GM04503 (cell line): ENCODE results near the gene HSD17B10.
"Not testable (repeated sequence)": the region's sequence is repeated elsewhere in the genome, so short reads cannot be mapped to it uniquely, and the experiment has no call there.

Experiments
- DNase-seq: peaks from one replicate; pipeline ENCODE4 v3.0.0-alpha.2; 2012; ENCODE audit warnings: low read depth

Gene HSD17B10

DNA sequence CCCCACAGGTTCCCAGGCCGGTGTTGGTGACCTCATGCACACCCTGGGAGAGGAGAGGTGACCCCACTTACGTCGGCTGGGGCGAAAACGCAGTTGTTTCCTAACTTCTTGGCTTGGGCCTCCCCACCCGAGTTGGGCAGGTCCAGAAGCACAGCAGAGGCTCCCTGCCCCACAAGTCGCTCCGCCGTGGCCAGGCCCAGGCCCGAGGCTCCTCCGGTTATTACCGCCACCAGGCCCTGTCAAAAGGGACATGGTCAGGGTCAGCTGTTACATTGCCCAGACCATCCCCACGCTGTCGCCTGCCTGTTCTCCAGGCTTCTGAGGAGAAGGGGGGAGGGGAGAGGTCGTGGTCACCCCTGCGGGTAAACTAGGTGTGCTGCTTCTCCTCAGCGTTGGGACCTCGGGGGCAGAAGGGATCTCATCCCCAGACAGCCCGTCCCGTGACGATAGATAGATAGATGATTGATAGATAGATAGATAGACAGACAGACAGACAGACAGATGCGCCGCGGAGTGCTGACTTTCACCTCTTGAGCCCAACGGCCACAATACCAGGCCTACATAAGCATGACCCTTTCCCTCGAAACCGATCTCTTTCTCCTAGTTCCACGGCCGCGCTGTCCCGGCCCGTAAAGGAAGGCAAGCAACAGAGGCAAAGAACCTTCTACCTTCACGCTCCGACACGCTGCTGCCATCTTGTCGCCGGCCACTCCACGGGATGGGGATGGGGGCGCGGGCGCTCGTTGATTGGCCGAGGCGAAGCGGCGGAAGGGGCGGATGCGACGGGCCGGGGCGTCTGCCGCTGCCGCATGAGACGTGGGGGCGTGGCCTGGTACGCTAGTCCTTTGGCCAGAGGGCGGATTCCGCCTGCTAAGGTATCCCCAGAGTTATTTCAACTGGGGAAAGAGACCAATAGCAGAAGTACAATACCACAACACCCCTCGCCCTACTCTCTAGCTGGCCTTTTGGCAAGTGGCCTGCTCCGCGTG, at the start of gene HSD17B10:
Gene HSD17B10, minus strand, starts transcription at position 720 of the 989 bp plus-strand sequence. Its CDS starts 25 bp downstream, at position 695.
- no peak for DNase-seq

DNA sequence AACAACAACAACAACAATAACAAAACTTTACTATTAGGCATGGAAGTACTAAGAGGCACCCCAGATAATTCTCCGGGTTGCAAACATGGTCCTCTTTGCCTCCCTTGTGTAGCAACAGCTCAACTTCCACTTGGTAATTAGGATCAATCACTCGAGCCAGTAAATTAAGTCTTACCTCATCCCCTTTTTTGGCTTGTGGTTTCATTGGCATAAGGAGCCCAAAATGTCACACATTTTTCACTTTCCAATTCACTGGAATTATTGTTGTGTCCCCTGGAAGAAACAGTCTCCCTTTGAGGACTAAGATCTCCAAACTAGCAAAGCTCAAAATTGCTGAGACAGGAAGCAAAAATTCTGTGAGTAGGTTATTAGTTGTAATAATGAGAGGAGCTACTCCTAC, 49.2 kb upstream of the HSD17B10 start:
- no peak for DNase-seq

DNA sequence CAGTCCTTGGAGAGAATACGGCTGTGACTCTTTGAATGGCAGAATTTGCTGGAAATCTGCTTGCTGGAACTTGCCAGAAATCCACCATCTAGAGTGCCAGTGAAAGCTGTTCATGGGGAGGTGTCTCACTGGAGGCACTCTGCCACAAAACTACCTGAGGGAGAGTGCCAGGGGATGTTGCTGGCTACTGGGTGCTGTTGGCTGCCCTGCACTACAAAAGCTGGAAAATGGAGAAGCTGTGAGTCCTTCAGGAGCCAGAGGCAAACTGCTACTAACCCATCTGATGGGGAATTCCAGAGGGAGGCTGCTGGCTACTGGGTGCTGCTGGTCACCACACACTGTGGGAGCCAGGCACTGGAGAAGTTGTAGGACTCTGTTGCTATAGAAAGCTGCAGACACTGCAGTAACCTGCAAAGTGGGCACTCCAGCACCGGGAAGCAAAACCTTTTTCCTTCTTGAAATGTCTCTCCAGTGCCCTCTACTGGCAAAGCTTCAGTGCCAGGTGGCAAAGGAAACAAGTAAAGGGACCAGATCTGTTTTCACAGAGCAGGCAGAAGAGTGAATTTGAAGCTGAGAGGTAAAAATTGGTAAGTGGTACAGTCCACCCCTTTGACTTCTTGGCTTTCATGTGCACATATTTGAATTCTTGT, 47.8 kb upstream of the HSD17B10 start:
- no peak for DNase-seq

DNA sequence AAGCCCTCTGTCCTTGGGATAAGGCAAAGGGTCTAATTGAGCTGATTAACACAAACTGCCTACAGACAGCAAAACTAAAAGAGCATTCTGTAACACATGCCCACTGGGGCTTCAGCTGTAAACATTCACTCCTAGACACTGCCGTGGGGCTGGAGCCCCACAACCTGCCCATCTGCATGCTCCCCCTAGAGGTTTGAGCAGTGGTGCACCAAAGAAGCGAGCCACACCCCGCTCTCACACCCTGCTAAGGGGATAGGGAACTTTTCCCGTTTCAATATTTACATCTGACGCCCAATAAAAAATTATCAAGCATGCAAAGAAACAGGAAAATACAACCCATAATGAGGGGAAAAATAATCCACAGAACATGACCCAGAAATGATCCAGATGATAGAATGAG, 46.9 kb upstream of the HSD17B10 start:
- DNase-seq: no peak

DNA sequence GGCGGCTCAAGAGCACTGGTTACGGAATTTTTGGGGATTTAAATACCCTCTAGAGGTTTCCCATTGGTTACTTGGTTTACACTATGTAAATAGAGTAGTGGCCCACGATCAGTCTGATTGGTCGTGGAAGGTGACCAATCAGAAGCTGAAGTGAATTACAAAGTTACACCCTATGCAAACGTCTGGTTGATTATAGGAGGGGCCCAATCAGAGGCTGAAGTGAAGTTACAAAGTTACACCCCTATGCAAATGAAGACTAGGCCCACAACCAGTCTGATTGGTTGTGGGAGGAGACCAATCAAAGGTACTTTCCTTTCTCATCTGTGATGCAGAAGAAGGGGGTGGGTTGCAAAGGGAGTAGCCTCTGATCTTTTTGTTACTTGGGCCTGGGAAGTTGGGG, 45.1 kb upstream of the HSD17B10 start:
- no peak for DNase-seq

DNA sequence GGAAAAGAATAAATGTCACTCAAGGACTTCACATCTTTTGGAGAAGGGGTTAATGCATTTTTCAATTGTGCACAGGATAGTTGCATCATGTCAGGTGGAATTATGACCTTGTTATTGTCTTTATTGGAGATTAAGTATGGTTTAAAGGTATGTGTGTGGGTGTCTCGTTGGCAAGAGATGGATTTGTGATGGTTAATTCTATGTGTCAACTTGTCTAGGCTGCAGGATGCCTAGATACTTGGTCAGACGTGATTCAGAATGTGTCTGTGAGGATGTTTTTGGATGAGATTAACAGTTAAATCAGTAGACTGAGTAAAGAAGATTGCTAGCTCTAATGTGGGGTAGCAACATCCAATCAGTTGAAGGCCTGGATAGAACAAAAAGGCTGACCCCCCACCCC, 42.2 kb upstream of the HSD17B10 start:
- no peak for DNase-seq

DNA sequence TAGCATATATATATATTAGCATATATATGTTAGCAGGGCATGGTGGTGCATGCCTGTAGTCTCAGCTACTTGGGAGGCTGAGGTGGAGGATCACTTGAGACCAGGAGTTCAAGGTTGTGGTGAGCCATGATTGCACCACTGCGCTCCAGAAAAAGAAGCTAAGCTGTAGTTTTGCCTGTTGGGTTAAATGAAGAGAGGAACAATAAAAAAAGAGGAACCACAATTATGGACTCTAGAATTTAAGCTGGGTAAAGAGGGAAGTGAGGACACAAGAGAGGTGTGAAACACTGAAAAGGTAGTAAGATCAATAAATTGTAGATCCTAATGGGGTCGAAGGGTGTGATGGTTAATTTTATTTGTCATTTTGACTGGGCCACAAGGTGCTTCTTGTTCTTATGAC, 40.5 kb upstream of the HSD17B10 start:
- no peak for DNase-seq

DNA sequence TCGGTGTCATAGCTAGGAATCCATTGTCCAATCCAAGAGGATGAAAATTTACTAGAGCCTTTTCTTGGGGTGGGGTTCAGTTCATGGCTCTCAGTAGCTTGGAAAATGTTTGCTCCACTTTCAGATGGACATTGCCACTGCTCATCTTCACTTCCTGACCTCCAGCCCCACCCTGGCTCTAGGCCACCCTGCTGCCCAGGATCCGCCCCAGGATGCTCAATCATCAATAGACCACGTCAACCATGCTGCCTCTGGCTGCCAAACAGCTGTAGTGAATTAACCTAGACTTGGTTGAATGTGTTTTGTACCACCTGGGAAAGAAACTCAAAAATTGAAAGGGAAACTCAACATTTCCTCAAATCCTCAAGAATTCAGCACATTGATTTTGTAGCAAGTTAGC, 37.2 kb upstream of the HSD17B10 start:
- DNase-seq: no peak

DNA sequence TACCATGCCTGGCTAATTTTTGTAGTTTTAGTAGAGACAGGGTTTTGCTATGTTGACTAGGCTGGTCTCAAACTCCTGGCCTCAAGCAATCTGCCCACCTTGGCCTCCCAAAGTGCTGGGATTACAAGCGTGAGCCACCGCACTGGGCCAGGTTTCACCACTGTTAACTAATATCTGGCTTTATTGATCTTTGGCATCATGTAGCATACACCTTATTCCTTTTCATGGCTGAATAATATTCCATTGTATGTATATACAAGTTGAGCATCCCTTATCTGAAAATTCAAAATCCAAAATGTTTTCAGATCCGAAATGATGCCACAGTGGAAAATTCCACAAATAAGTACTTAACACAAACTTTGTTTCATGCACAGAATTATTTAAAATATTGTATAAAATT, 34.5 kb upstream of the HSD17B10 start:
- not testable (repeated sequence) for DNase-seq

DNA sequence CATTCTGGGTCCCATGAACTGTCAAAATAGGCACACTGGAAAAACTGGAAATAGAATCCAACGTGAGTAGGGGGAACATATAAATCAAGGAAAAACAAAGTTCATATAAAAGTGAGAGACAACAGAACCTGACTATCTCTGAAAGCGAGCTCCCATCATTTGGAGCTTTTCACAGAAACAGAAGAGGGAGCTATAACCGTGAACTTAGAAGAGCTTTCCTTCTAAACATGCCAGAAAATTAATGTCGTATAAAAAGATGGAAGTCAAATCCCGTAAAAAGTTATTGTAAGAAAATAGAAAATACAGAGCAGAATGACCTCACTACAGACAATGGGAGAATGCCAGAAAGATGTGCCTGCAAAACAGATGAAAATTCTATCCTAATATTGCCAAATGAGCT, 23.9 kb upstream of the HSD17B10 start:
- DNase-seq: no peak

DNA sequence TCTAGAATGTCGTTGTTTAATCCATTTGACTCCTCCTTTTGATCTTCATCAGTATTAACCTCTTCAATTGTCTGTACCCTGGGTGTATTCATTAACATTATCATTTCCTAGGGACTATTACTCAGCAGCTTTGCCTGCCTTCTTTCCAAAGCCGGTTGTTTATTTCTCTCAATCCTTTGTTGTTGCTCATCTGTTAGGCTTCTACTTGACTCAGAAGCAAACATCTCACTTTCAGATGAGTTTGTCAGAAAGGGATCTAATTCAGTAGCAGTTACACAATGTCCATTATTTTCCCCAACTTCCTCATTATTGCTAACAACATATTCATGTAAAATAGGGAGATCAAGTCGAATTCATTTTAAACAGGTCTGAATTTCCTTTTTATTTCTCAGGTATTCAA, 22.1 kb upstream of the HSD17B10 start:
- DNase-seq: peak; percentile 50

DNA sequence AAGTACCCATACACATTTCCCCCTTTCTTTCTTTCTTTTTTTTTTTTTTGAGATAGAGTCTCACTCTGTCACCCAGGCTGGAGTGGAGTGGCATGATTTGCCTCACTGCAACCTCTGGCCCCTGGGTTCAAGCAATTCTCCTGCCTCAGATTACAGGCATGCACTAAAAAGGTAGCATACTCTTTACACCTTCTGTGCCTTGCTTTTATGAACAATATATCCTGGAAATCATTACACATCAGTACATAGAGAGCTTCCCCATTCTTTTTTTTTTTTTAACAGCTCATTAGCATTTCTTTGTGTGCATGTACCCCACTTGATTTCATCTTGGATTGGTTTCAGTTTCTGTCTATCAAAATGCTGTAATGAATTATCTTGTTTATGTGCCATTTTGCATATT, 18.6 kb upstream of the HSD17B10 start:
- DNase-seq: no peak

DNA sequence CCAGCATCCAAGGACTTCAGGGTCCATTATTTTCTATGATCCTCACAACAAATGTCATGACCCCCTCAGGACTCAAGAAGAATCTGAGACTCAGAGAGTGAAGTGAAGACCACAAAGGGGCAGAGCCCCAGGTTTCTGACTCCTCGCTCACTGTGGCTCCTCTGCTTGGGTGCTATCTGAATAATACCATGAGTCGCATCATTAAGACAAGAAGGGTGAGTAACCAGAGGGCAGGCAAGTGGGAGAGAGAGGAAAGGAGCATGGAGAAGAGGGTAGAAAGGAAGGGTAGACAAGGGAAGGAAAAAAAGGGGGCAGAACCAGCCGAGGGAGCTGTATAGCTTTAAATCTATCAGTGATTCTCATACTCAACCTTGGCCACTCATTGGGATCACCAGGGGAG, 15.5 kb upstream of the HSD17B10 start:
- DNase-seq: no peak

DNA sequence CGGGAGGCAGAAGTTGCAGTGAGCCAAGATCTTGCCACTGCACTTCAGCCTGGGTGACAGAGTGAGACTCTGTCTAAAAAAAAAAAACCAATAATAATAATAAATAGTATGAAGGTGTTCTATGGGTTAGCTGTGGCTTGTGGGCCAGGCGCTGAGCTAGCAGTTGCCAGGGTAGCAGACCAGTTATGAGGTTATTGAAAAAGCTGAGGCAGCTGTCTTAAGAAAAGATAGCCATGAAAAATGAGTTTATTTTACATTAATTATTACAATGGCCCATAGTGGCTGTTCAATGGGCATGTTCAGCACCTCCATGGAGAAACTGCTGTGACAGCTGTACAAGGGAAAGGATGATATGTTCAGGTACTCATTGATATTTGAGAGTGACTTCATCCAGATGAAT, 13.3 kb upstream of the HSD17B10 start:
- no peak for DNase-seq

DNA sequence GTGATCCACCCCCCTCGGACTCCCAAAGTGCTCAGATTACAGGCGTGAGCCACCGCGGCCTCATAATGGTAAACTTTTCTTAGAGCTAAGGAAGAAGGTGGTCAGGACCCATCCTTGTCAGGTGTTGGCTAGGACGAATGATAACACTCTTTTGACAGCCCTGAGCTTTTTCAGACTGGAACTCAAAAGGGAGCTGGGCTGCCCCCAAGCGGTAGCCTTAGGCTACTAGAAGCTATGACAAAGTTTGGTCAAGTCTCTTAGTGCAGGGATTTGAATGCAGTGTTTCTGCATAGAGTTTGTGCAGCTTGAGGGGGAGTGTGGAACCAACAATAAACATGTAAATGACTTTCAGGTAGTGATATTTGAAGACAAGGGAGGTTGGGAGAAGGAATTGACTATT, 11.8 kb upstream of the HSD17B10 start:
- DNase-seq: no peak

DNA sequence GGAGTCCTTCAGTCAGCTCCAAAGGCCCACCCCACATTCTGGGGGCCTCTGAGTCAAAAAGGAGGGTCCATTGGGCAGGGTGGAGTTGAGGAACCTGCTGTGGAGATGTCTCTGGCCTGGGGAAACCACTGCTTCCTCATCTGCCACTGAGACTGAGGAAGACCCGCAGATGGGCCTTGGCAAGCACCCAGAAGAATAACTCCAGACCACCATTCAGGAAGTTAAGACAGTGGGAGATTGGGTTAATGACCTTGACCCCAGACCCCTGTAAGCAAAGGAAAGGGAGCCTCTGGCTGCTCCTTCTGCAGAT, 8.1 kb upstream of the HSD17B10 start:
- DNase-seq: no peak

DNA sequence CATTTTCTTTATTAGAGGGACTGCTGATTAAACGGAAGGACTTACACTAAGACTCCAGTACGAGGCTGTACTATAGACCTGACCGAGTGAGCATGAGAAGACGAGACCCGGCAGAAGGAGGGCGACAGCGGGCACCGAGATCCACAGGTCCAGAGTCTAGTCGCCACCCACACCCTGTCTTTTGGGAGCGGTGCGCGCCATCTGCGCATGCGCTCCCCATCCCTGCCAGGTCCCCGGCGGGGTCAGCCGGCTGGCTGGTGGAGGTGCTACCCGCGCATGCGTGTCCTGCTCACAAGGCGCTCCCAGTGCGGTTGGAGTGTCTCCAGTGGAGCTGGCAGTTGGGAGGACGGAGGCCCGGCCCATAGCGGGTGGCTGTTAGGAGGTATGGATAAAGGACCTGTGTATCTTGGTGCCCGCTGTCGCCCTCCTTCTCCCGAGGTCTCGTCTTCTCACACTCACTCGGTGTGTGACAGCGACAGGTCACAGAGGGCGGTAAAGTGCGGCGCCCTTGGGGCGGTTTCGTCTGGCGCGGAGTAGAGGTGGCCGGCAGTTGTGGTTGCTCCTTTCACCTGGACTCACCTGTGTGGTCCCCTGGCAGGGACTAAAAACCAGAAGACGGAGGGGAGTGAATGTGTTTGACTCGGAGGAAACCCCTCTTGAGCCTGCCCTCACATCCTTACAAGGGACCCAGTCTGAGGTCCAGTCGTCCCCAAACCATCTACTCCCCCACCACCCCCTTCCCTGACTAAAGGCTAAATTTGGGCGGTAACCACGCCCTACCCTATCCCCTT, 7.6 kb upstream of the HSD17B10 start:
- no peak for DNase-seq

DNA sequence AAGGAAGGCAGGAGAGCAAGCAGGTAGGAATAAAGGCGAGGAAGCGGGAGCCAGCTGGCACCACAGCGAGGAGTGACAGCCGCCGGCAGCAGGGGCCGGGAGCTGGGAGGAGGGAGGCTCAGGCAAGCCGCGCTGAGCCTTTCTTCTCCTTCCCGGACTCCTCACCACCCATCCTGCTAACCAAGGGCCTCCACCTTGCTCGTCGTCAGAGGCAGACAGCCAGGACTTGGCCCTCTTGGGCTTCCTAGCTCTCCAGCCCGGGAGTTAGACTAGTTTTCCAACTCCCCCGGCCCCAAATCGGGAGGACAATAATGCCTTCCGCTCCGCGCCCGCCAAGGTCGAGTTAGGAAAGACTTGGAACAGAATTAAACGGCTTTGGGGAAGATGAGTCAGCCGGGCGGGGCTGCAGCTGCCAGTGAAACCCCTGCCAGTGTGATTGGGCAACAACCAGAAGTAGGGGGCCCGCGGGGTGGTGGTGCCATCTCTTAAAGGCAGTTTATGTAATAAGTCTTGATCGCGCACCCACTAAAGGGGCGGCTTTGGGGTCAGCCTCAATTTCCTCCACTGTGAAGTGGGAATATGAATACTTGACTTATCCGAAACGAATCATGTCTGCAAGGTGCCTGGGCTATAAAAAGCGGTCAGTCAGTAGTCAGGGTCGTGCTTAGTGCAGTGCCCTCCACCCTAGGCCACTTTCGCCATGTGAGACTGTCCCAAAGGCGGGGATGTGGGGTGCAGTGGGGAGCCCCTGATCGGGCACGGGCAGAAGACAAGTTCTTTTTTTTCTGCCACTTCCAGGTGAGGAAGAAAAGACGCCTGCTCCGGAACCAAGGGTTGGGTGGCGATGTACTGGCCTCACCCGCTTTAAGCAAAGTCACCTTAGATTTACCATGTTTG, 6.7 kb upstream of the HSD17B10 start:
- no peak for DNase-seq

DNA sequence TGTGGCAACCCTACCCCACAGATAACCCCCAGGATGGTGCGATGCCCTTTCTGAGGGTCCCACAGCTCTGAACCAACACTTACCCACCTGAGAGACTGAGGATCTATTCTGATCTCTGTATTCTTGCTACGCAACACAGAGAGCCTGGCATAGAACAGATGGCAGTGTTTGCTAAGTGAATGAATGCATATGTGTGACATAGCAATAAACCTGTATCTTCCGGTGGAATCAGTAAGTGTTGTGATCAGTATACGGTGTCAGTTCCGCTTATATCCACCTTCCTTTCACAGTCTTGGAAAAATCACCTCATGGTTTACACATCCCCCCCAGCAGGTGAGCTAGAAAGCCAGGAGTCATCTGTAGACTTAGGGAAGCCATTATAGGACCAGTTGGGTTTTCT, 5.9 kb upstream of the HSD17B10 start:
- DNase-seq: no peak

DNA sequence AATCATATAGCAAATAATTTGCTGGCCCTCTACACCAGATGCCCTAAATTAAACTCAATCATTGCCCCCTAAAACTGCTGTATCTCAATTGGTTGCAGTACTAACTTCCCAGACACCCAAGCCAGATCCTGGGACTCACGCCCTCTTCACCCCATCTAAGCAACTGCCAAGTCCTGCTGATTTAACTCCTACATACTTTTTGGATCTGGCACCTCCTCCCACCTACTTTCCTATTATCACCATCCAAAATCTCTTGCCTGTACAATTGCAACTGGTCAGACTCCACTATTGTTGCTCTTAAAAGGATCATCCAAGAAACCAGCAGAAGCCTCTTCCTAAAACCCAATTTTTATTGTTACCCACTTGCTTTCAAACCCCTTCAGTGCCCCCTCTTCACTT, 4.7 kb upstream of the HSD17B10 start:
- no peak for DNase-seq

DNA sequence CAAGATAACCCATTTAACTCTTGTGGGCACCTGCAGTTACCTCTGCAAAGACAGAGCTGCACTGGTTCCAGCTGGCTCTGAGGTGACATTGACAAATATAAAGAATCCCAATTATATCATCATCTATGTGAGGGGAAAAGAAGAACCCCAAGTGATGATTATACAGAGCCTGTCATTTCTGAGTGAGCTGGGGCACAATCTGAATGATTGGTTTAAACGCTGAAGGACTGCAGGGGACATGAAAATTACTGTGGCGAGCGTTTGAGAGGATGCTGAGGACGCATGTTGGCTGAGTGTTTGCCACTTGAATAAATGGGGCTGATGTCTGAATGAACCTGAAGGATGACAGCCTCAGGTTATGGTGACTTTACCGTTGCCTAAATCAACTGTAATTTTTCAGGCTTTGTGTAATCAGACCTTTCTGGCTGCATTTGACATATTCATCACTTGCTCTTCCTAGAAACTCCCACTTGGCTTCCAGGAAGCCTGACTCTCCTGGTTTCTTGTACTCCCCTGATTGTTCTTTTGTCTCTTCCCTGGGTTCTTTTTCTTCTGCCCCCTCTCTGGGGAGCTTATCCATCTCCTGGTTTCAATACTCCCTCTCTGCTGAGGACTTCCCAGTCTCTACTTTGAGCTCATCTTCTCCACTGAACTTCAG, 4.1 kb upstream of the HSD17B10 start:
- DNase-seq: no peak
